ENCODE results near the gene NDOR1.

Gene NDOR1

DNA sequence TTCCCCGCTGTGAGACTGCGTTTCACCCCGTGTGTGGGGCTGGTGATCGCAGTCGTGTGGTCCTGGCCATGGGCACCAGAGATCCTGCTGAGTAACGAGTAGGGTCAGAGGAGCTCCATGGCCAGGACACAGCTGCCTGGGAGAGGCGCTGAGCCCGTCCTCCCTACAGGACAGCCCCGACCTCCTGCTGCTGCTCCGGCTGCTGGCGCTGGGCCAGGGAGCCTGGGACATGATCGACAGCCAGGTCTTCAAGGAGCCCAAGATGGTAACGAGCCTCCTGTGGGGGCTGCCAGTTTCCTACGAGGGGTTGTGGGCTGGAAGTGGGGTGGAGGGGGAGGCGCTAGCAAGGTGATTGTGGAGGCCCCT lies 60.6 kb downstream of the NDOR1 start:
- TF ChIP-seq CTCF (IDR thresholded peaks at IDR 0.05) = no peak

Data from LNCAP (cell line).